Measurements from ENCODE around the gene ISG15.
A peak's percentile ranks its signal among the peaks of the same experiment; 100 is the strongest.
"Not testable (repeated sequence)": the region's sequence is repeated elsewhere in the genome, so short reads cannot be mapped to it uniquely, and the experiment has no call there.

ISG15 gene

DNA sequence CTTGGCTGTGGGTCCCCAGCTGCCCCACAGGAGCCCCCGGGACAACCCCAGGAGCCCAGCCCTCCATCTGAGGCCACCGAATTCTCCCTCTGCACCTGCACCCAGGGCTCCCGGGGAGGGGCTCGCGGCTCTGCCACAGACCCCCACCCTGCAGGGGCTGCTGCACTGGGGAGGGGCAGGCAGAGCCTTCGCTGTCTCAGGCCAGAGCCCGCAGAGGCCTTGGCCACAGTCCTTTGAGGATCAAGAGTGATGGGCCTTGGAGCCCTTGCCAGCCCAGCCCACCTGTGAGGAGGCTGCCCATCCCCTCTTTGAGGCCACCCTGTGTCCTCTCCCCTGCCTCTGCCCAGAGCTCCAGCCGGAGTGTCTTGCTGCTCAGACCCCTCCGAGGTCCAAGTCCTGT is 37.9 kb upstream of the ISG15 start:
- DNase-seq (ENCODE audit: low read depth): no peak

GRCh38 chr1:975896-976683 is 37.2 kb upstream of the ISG15 start:
- DNase-seq (ENCODE audit: low read depth): peak; percentile 47

DNA sequence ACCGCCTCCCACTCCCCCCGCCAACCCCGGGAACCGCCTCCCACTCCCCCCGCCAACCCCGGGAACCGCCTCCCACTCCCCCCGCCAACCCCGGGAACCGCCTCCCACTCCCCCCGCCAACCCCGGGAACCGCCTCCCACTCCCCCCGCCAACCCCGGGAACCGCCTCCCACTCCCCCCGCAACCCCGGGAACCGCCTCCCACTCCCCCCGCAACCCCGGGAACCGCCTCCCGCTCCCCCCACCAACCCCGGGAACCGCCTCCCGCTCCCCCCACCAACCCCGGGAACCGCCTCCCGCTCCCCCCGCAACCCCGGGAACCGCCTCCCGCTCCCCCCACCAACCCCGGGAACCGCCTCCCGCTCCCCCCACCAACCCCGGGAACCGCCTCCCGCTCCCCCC is 36.5 kb upstream of the ISG15 start:
- DNase-seq (ENCODE audit: low read depth): not testable (repeated sequence)

DNA sequence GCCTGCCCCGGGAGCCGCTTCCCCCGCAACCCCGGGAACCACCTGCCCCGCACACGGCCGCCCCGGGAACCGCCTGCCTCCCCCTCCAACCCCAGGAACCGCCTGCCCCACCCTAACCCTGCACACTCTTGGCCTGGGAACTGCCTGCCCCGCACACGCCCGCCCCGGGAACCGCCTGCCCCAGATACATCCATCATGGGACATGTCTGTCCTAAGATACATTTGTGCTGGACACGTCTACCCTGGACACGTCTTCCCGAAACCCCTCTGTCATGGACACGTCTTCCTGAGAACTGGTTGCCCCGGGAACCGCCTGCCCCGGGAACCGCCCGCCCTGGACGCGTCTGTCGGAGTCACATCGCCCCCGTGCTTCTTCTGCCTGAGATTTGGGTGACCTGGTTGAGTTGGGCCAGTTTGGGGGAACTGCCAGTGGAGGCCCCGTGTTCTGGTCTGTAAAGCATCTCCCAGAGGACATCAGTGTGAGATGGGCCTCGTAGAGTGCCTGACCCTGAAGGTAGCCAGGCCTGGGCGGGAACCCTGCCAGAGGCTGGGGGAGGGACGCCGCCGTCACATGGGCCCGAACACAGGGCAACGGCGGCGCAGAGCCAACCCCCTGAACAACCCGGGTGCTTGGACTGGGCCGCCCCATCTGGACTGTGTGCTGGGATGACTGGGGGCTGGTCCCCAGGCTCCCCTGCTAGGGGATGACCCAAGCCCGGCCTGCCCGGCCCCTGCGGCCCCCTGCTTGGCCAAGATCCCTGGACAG is 35.0 kb upstream of the ISG15 start:
- DNase-seq (ENCODE audit: low read depth): no peak

- DNase-seq (ENCODE audit: low read depth): no peak
Measured at GRCh38 chr1:978835-979743, 34.2 kb upstream of the ISG15 start.

- DNase-seq (ENCODE audit: low read depth): no peak
Measured at GRCh38 chr1:979744-980072, 33.6 kb upstream of the ISG15 start.

GRCh38 chr1:980137-980571 is 33.1 kb upstream of the ISG15 start:
- DNase-seq (ENCODE audit: low read depth): no peak

GRCh38 chr1:980602-981395 is 32.5 kb upstream of the ISG15 start:
- DNase-seq (ENCODE audit: low read depth): no peak

GRCh38 chr1:981491-981954 is 31.8 kb upstream of the ISG15 start:
- no peak for DNase-seq (ENCODE audit: low read depth)

- DNase-seq (ENCODE audit: low read depth): no peak
Measured at GRCh38 chr1:981955-982558, 31.2 kb upstream of the ISG15 start, which contains the start of gene PERM1. TSS of gene PERM1 (minus strand) at chr1:982093. CDS start at chr1:981029, 1,064 bp downstream.

GRCh38 chr1:982765-983436 is 30.4 kb upstream of the ISG15 start:
- DNase-seq (ENCODE audit: low read depth): no peak

DNA sequence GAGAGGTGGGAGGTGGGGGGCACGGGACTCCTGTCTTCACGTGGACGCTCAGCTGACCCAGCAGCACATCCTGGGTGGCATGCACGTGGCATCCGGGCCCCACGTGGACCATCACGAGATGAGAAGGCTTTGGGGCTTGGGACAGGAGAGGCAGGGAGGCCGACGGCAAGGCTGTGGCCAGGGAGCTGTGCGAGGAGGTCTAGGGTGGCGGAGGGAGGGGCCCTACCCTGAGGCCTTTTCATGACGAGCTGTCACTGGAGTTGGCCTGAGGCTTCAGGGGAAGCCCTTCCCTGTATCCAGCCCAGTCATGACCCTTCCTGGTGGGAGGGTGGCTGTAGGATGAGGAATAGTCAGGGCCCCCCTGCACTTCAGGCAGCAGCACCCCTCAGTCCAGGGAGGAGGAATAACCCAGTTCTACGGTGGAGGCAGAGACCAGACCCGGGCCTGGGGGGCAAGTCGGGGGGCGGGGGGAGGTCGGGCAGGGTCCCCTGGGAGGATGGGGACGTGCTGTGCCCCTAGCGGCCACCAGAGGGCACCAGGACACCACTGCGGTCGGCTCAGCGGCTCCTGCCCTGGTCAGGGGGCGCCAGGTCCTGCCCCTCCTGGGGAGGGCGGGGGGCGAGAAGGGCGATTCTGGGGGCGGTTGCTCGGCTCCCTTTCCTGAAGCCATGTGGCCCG is 29.4 kb upstream of the ISG15 start:
- DNase-seq (ENCODE audit: low read depth): peak; percentile 54

DNA sequence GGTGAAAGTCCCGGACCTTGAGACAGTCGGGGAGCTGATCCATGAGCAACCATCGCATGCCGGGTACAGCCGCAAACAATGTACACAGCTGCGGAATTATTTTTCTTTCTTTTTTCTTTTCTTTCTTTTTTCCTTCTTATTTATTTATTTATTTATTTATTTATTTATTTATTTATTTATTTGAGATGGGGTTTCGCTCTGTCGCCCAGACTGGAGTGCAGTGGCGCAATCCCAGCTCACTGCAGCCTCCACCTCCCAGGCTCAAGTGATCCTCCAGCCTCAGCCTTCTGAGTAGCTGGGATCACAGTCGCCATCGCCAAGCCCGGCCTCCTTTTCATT is 28.9 kb upstream of the ISG15 start:
- no peak for DNase-seq (ENCODE audit: low read depth)

DNA sequence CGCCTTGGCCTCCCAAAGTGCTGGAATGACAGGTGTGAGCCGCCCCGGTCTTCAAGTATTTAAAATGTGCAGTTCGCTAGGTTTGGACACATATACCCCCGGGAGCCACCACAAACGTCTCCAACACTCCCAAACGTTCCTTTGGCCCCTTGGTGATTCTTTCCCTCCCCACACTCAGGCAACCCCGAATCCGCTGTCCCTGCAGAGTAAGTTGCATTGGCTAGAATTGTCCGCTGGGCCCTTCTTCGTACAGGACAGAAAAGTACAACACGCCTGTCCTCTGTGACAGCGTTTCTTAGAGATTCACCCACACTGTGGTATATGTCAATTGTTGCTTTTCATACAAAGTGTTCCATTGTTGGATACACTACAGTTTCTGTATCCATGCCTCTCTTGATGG is 28.2 kb upstream of the ISG15 start:
- DNase-seq (ENCODE audit: low read depth): no peak

DNA sequence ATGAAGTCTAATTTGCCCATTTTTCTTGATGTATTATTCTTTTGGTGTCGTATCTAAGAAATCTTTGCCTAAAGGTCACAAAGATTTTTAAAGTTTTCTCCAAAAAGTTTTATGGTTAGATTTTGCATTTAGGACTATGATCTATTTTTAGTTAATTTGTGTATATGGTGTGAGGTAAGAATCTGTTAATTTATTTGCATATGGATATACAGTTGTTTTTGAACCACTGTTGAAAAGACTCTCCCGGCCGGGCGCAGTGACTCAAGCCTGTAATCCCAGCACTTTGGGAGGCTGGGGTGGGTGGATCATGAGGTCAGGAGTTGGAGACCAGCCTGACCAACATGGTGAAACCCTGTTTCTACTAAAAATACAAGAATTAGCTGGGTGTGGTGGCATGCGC is 25.2 kb upstream of the ISG15 start:
- DNase-seq (ENCODE audit: low read depth): not testable (repeated sequence)

DNA sequence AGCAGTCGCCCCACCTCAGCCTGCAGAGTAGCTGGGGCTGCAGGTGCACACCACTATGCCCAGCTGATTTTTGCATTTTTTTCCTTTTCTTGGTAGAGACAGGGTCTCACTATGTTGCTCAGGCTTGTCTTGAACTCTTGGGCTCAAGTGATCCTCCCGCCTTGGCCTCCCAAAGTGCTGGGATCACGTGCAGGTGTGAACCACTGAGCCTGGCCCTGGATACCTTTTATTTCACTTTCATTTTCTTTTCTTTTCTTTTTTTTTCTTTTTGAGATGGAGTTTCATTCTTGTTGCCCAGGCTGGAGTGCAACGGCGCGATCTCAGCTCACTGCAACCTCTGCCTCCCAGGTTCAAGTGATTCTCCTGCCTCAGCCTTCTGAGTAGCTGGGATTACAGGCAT is 22.0 kb upstream of the ISG15 start:
- DNase-seq (ENCODE audit: low read depth): not testable (repeated sequence)

DNA sequence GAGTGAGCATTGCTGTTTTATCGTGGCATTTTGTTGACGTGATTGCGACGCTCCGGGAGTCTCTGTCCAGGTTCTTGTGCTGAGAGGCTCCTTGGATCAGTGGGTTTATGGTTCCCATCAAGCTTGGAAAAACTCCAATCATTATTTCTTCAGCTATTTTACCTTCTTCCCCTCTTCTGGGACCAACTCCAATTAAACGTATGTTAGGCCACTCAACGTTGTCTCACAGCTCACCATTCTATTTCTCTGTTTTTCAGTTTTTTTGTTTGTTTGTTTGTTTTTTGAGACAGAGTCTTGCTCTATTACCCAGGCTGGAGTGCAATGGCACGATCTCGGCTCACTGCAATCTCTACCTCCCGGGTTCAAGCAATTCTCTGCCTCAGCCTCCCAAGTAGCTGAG is 21.4 kb upstream of the ISG15 start:
- no peak for DNase-seq (ENCODE audit: low read depth)

DNA sequence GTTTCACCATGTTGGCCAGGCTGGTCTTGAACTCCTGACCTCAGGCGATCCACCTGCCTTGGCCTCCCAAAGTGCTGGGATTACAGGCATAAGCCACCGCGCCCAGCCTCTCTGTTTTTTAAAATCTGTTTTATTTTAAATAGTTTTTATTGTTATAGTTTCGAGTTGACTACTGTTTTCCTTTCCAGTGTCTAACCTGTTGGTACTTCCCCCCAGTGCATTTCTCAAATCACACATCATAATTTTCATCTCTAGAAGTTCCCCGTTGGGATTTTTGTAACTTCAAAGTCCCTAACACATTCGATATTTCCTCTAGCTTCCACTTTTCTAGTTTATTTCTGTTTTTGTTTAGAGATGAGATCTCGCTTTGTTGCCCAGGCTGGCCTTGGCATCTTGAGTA is 20.9 kb upstream of the ISG15 start:
- DNase-seq (ENCODE audit: low read depth): no peak

DNA sequence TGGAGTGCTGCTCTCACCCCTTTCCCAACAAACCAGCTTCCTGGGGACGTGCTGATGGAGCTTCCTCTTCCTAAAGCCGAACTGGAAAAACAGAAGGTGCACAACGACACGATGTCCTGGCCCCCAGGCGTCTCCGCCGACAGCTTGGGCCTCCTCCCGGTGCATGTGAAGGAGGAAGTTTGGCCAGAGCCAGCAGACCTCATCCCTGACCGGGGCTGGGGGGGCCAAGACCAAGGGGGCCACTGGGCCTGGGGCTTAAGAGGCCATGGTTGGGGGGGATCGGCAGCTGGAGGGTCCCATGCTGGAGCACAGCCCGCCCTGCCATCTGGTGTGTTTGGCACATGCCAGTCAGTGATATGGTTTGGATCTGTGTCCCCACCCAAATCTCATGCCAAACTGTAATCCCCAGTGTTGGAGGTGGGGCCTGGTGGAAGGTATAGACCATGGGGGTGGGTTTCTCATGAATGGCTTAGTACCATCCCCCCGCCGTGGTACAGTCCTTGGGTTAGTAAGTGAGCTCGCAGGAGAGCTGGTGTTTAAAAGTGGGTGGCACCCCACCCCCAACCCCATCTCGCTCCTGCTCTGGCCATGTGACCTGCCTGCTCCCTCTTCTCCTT is 19.8 kb upstream of the ISG15 start:
- DNase-seq (ENCODE audit: low read depth): no peak

GRCh38 chr1:994546-994945 is 18.8 kb upstream of the ISG15 start:
- not testable (repeated sequence) for DNase-seq (ENCODE audit: low read depth)

Data from activated T-helper 9 cell treated with anti-CD3 and anti-CD28 coated beads, Interleukin-2, amount 50 U/mL, for 16 hours (primary cell).